ENCODE data around the gene SMG6.
"Not testable (repeated sequence)": the region's sequence is repeated elsewhere in the genome, so short reads cannot be mapped to it uniquely, and the experiment has no call there.

Gene SMG6

GRCh38 chr17:2204393-2204792 is 99.2 kb downstream of the SMG6 start:
- H3K4me3 ChIP-seq (ENCODE audit: low read depth in 1 of 2, low read length in 1 of 2): no peak overlapping the region
- TF ChIP-seq CTCF (IDR thresholded peaks at IDR 0.05): no peak
- H3K36me3 ChIP-seq: peaks cover 8% of the 10 kb centered on the region
- H3K9me3 ChIP-seq: no peaks in the 10 kb centered on the region
- H3K27me3 ChIP-seq: no peaks in the 10 kb centered on the region
- no peaks in the 10 kb centered on the region for H3K4me1 ChIP-seq (ENCODE audit: control insufficient read depth in 1 of 2, insufficient read depth in 1 of 2, low read depth in 1 of 2, low read length in 1 of 2)
- no peak overlapping the region for H3K27ac ChIP-seq

- no peaks in the 10 kb centered on the region for H3K9me3 ChIP-seq
- no peaks in the 10 kb centered on the region for H3K27me3 ChIP-seq
- H3K36me3 ChIP-seq: peaks cover 8% of the 10 kb centered on the region
- TF ChIP-seq CTCF (IDR thresholded peaks at IDR 0.05): no peak
- H3K4me3 ChIP-seq (ENCODE audit: low read depth in 1 of 2, low read length in 1 of 2): no peak overlapping the region
- H3K4me1 ChIP-seq (ENCODE audit: control insufficient read depth in 1 of 2, insufficient read depth in 1 of 2, low read depth in 1 of 2, low read length in 1 of 2): no peaks in the 10 kb centered on the region
- H3K27ac ChIP-seq: no peak overlapping the region
These were observed 99.8 kb downstream of the SMG6 start for GRCh38 chr17:2203818-2204217.

GRCh38 chr17:2202996-2203575 is 100.5 kb downstream of the SMG6 start:
- H3K27me3 ChIP-seq: no peaks in the 10 kb centered on the region
- H3K27ac ChIP-seq: no peak overlapping the region
- no peak overlapping the region for H3K4me3 ChIP-seq (ENCODE audit: low read depth in 1 of 2, low read length in 1 of 2)
- no peaks in the 10 kb centered on the region for H3K9me3 ChIP-seq
- H3K4me1 ChIP-seq (ENCODE audit: control insufficient read depth in 1 of 2, insufficient read depth in 1 of 2, low read depth in 1 of 2, low read length in 1 of 2): no peaks in the 10 kb centered on the region
- TF ChIP-seq CTCF (IDR thresholded peaks at IDR 0.05): no peak
- H3K36me3 ChIP-seq: peaks cover under 1% of the 10 kb centered on the region

GRCh38 chr17:2202302-2202995 is 101.1 kb downstream of the SMG6 start:
- Histone ChIP-seq H3K4me3 (ENCODE audit: low read depth in 1 of 2, low read length in 1 of 2) (no peak overlapping the region), H3K9me3 (no peaks in the 10 kb centered on the region), H3K4me1 (ENCODE audit: control insufficient read depth in 1 of 2, insufficient read depth in 1 of 2, low read depth in 1 of 2, low read length in 1 of 2) (no peaks in the 10 kb centered on the region), H3K36me3 (no peaks in the 10 kb centered on the region), H3K27ac (no peak overlapping the region), H3K27me3 (no peaks in the 10 kb centered on the region)
- no peak for TF ChIP-seq CTCF (IDR thresholded peaks at IDR 0.05)

- not testable (repeated sequence) for H3K9me3 ChIP-seq; H3K27ac ChIP-seq; H3K4me3 ChIP-seq (ENCODE audit: low read depth in 1 of 2, low read length in 1 of 2); H3K4me1 ChIP-seq (ENCODE audit: control insufficient read depth in 1 of 2, insufficient read depth in 1 of 2, low read depth in 1 of 2, low read length in 1 of 2); H3K36me3 ChIP-seq; H3K27me3 ChIP-seq
These were observed 104.2 kb downstream of the SMG6 start for GRCh38 chr17:2199386-2199785.

- Histone ChIP-seq H3K36me3 (no peaks in the 10 kb centered on the region), H3K4me3 (ENCODE audit: low read depth in 1 of 2, low read length in 1 of 2) (no peak overlapping the region), H3K4me1 (ENCODE audit: control insufficient read depth in 1 of 2, insufficient read depth in 1 of 2, low read depth in 1 of 2, low read length in 1 of 2) (no peaks in the 10 kb centered on the region), H3K27ac (no peak overlapping the region), H3K27me3 (no peaks in the 10 kb centered on the region), H3K9me3 (no peaks in the 10 kb centered on the region)
- no peak for TF ChIP-seq CTCF (IDR thresholded peaks at IDR 0.05)
These were observed 104.7 kb downstream of the SMG6 start for GRCh38 chr17:2198927-2199326.

Measured in neutrophil (primary cell).